ENCODE measurements around the gene DIP2C. TPM values are rescaled to one million over a fixed set of nuclear protein-coding genes. Genes with fewer than 3 reads are reported as not detected.
"Not testable (repeated sequence)": the region's sequence is repeated elsewhere in the genome, so short reads cannot be mapped to it uniquely, and the experiment has no call there.

DIP2C gene
- polyA plus RNA-seq, 3 donors = 4.4 to 15.1 (median 10.0) TPM

GRCh38 chr10:664301-664700 lies 25.2 kb downstream of the DIP2C start:
- 78 to 91% (median 86%) methylated on average over 7 of the region's 7 CpGs for WGBS, 3 donors
- H3K27ac ChIP-seq (ENCODE audit: low read depth, low read length) = no peak overlapping the region

- H3K27ac ChIP-seq (ENCODE audit: low read depth, low read length) = no peak overlapping the region
- 65 to 71% (median 67%) methylated on average over 13 of the region's 13 CpGs for WGBS, 3 donors
These were observed 25.6 kb downstream of the DIP2C start for GRCh38 chr10:663831-664251.

- WGBS, 3 donors = 85 to 90% (median 89%) methylated on average over 9 of the region's 9 CpGs
- H3K27ac ChIP-seq (ENCODE audit: low read depth, low read length) = no peak overlapping the region
These were observed 26.1 kb downstream of the DIP2C start for GRCh38 chr10:663466-663751.

- WGBS, 3 donors = 68 to 75% (median 69%) methylated on average over 11 of the region's 11 CpGs
- H3K27ac ChIP-seq (ENCODE audit: low read depth, low read length) = no peak overlapping the region
These were observed 26.6 kb downstream of the DIP2C start for GRCh38 chr10:662686-663465.

GRCh38 chr10:662223-662605 lies 27.3 kb downstream of the DIP2C start:
- 48 to 97% (median 96%) methylated on average over 9 of the region's 9 CpGs for WGBS, 3 donors
- no peak overlapping the region for H3K27ac ChIP-seq (ENCODE audit: low read depth, low read length)

GRCh38 chr10:661597-662222 lies 27.8 kb downstream of the DIP2C start:
- no peak overlapping the region for H3K27ac ChIP-seq (ENCODE audit: low read depth, low read length)
- 84 to 92% (median 87%) methylated on average over 16 of the region's 16 CpGs for WGBS, 3 donors

- no peak overlapping the region for H3K27ac ChIP-seq (ENCODE audit: low read depth, low read length)
- 60 to 74% (median 63%) methylated on average over 14 of the region's 14 CpGs for WGBS, 3 donors
These were observed 28.4 kb downstream of the DIP2C start for GRCh38 chr10:660970-661596.

- WGBS, 3 donors = 82 to 87% (median 86%) methylated on average over 6 of the region's 6 CpGs
These were observed 29.0 kb downstream of the DIP2C start for GRCh38 chr10:660413-660969.

GRCh38 chr10:659688-660141 lies 29.8 kb downstream of the DIP2C start:
- 19 to 47% (median 26%) methylated on average over 9 of the region's 9 CpGs for WGBS, 3 donors
- H3K27ac ChIP-seq (ENCODE audit: low read depth, low read length) = no peak overlapping the region

More at GRCh38 chr10:660413-660969, 29.0 kb downstream of the DIP2C start:
- H3K27ac ChIP-seq (ENCODE audit: low read depth, low read length) = no peak overlapping the region

- WGBS, 3 donors = 94 to 99% (median 97%) methylated on average over 7 to 10 of the region's 11 CpGs
- H3K27ac ChIP-seq (ENCODE audit: low read depth, low read length) = not testable (repeated sequence)
These were observed 31.6 kb downstream of the DIP2C start for GRCh38 chr10:657816-658350.

- H3K27ac ChIP-seq (ENCODE audit: low read depth, low read length) = no peak overlapping the region
- WGBS, 3 donors = 71 to 79% (median 74%) methylated on average over 4 to 5 of the region's 5 CpGs
These were observed 32.6 kb downstream of the DIP2C start for GRCh38 chr10:656883-657282.

- WGBS, 3 donors = 95 to 96% (median 96%) methylated on average over 8 of the region's 8 CpGs
- no peak overlapping the region for H3K27ac ChIP-seq (ENCODE audit: low read depth, low read length)
These were observed 34.3 kb downstream of the DIP2C start for GRCh38 chr10:655184-655583.

- WGBS, 3 donors = 85 to 88% (median 86%) methylated on average over 6 of the region's 6 CpGs
- H3K27ac ChIP-seq (ENCODE audit: low read depth, low read length) = no peak overlapping the region
These were observed 34.8 kb downstream of the DIP2C start for GRCh38 chr10:654647-654996.

GRCh38 chr10:653991-654646 lies 35.3 kb downstream of the DIP2C start:
- 15 to 53% (median 50%) methylated on average over 13 of the region's 13 CpGs for WGBS, 3 donors
- no peak overlapping the region for H3K27ac ChIP-seq (ENCODE audit: low read depth, low read length)

GRCh38 chr10:652832-653459 lies 36.5 kb downstream of the DIP2C start:
- WGBS, 3 donors = 93 to 97% (median 93%) methylated on average over 13 of the region's 13 CpGs
- not testable (repeated sequence) for H3K27ac ChIP-seq (ENCODE audit: low read depth, low read length)

- no peak overlapping the region for H3K27ac ChIP-seq (ENCODE audit: low read depth, low read length)
- 93 to 96% (median 95%) methylated on average over 15 of the region's 15 CpGs for WGBS, 3 donors
These were observed 37.2 kb downstream of the DIP2C start for GRCh38 chr10:652233-652632.

- no peak overlapping the region for H3K27ac ChIP-seq (ENCODE audit: low read depth, low read length)
- 93 to 96% (median 96%) methylated on average over 12 of the region's 12 CpGs for WGBS, 3 donors
These were observed 37.8 kb downstream of the DIP2C start for GRCh38 chr10:651692-652091.

Data from adipose tissue (tissue), 3 donors.